GM18499 (cell line): ENCODE measurements around the gene RELL1.

ENCODE experiments used
- ATAC-seq: cut with Tn5 transposase; IDR thresholded peaks from one replicate; pipeline ENCODE4 v1.9.1; 2021; ENCODE audit warnings: moderate number of reproducible peaks; ENCODE audit not compliant: insufficient read depth, unreplicated experiment

Gene RELL1

GRCh38 chr4:37667197-37668100, 18.7 kb downstream of the RELL1 start:
- ATAC-seq: no peak

- ATAC-seq: no peak
These were observed 19.5 kb downstream of the RELL1 start for GRCh38 chr4:37666625-37667071.

- ATAC-seq: no peak
These were observed 20.5 kb downstream of the RELL1 start for GRCh38 chr4:37665333-37666320.

- ATAC-seq: no peak
These were observed 21.5 kb downstream of the RELL1 start for GRCh38 chr4:37664696-37665095.

- no peak for ATAC-seq
These were observed 22.6 kb downstream of the RELL1 start for GRCh38 chr4:37663552-37663951.

- ATAC-seq: no peak
These were observed 23.2 kb downstream of the RELL1 start for GRCh38 chr4:37662861-37663390.

- no peak for ATAC-seq
These were observed 23.9 kb downstream of the RELL1 start for GRCh38 chr4:37662251-37662650.

GRCh38 chr4:37661772-37662171, 24.4 kb downstream of the RELL1 start:
- no peak for ATAC-seq

- no peak for ATAC-seq
These were observed 26.5 kb downstream of the RELL1 start for GRCh38 chr4:37659696-37660095.

- no peak for ATAC-seq
These were observed 29.5 kb downstream of the RELL1 start for GRCh38 chr4:37656649-37657048.

GRCh38 chr4:37653601-37654000, 32.6 kb downstream of the RELL1 start:
- no peak for ATAC-seq

GRCh38 chr4:37652747-37653527, 33.2 kb downstream of the RELL1 start:
- no peak for ATAC-seq

GRCh38 chr4:37651781-37652377, 34.3 kb downstream of the RELL1 start:
- no peak for ATAC-seq

GRCh38 chr4:37650481-37650880, 35.7 kb downstream of the RELL1 start:
- ATAC-seq: no peak

GRCh38 chr4:37649268-37649667, 36.9 kb downstream of the RELL1 start:
- ATAC-seq: no peak

GRCh38 chr4:37648084-37648817, 37.9 kb downstream of the RELL1 start:
- no peak for ATAC-seq

- ATAC-seq: no peak
These were observed 39.9 kb downstream of the RELL1 start for GRCh38 chr4:37646247-37646646.

GRCh38 chr4:37645736-37646135, 40.4 kb downstream of the RELL1 start:
- ATAC-seq: no peak

GRCh38 chr4:37644962-37645361, 41.2 kb downstream of the RELL1 start:
- ATAC-seq: no peak
